ENCODE measurements around the gene SAT2.

GRCh38 chr17:7579834-7580603, 47.6 kb downstream of the SAT2 start:
- TF ChIP-seq, protein P1, sequence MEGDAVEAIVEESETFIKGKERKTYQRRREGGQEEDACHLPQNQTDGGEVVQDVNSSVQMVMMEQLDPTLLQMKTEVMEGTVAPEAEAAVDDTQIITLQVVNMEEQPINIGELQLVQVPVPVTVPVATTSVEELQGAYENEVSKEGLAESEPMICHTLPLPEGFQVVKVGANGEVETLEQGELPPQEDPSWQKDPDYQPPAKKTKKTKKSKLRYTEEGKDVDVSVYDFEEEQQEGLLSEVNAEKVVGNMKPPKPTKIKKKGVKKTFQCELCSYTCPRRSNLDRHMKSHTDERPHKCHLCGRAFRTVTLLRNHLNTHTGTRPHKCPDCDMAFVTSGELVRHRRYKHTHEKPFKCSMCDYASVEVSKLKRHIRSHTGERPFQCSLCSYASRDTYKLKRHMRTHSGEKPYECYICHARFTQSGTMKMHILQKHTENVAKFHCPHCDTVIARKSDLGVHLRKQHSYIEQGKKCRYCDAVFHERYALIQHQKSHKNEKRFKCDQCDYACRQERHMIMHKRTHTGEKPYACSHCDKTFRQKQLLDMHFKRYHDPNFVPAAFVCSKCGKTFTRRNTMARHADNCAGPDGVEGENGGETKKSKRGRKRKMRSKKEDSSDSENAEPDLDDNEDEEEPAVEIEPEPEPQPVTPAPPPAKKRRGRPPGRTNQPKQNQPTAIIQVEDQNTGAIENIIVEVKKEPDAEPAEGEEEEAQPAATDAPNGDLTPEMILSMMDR (IDR thresholded peaks at IDR 0.05; ENCODE audit: insufficient read depth, low read length) = no peak
- no peak for TF ChIP-seq POLR2AphosphoS5 (IDR thresholded peaks at IDR 0.05; ENCODE audit: low read depth)
- TF ChIP-seq REST (IDR thresholded peaks at IDR 0.05; ENCODE audit: insufficient replicate concordance, low read depth) = no peak
- TF ChIP-seq GABPA (IDR thresholded peaks at IDR 0.05; ENCODE audit: low read depth) = no peak
- TF ChIP-seq SPI1 (IDR thresholded peaks at IDR 0.05; ENCODE audit: borderline replicate concordance, low read depth) = no peak

Measured in HL-60 (cell line).